ENCODE measurements around the gene PRR5. TPM values are rescaled to one million over a fixed set of nuclear protein-coding genes. Genes with fewer than 3 reads are reported as not detected.
"Not testable (repeated sequence)": the region's sequence is repeated elsewhere in the genome, so short reads cannot be mapped to it uniquely, and the experiment has no call there.

Gene PRR5
- total and polyA plus RNA-seq, 7 donors, result 7.9 to 35.6 (median 12.7) TPM

DNA sequence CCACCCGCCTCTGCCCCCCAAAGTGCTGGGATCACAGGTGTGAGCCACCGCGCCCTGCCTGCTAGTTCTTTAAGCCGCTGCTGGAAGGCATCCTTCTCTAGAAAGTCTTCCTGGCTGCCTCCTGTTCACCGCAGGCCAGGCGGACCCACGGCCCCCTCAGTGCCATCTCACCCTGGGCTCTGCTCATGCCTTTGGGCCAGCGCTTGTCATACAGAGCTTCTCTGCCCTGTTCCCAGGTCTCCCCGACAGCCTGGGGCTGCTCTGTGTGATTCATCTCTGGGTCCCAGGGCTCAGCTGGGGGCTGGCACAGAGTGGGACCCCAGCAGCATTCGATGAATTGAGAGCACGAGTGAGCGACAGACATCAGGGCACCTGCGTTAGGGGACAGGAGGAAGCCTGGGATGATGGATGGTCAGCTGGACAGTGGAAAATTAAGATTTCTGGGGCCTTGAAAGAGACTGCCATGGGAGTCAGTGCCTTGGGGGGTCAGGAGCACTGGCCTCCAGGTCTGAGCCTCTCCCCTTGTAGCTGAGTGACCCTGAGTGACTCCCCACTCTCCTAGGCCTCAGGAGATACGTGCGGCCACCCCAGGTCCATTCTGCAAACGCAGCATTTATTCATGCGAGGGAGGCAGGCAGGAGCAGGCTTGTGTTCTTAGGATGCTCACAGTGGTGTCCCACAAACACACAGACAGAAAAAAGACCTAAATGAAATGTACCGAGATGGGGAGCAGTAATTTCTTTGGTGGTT, 23.3 kb upstream of the PRR5 start:
- Histone ChIP-seq H3K4me3 (no peak overlapping the region), H3K27ac (no peak overlapping the region), H3K36me3 (no peaks in the 10 kb centered on the region), H3K27me3 (no peaks in the 10 kb centered on the region), H3K9me3 (no peaks in the 10 kb centered on the region), H3K4me1 (no peaks in the 10 kb centered on the region)
- 91 to 96% methylated on average over 18 of the region's 18 CpGs for WGBS, 2 donors
- TF ChIP-seq POLR2A (IDR thresholded peaks at IDR 0.05) (no peak), POLR2AphosphoS5 (IDR thresholded peaks at IDR 0.05) (no peak), EP300 (IDR thresholded peaks at IDR 0.05) (no peak)
- TF ChIP-seq, protein P1, sequence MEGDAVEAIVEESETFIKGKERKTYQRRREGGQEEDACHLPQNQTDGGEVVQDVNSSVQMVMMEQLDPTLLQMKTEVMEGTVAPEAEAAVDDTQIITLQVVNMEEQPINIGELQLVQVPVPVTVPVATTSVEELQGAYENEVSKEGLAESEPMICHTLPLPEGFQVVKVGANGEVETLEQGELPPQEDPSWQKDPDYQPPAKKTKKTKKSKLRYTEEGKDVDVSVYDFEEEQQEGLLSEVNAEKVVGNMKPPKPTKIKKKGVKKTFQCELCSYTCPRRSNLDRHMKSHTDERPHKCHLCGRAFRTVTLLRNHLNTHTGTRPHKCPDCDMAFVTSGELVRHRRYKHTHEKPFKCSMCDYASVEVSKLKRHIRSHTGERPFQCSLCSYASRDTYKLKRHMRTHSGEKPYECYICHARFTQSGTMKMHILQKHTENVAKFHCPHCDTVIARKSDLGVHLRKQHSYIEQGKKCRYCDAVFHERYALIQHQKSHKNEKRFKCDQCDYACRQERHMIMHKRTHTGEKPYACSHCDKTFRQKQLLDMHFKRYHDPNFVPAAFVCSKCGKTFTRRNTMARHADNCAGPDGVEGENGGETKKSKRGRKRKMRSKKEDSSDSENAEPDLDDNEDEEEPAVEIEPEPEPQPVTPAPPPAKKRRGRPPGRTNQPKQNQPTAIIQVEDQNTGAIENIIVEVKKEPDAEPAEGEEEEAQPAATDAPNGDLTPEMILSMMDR (IDR thresholded peaks at IDR 0.05), result no peak
- DNase-seq, result no peak
- intact Hi-C loops (cut with DNase I), result no loop called here

- H3K4me3 ChIP-seq; H3K36me3 ChIP-seq; H3K27me3 ChIP-seq; intact Hi-C loops (cut with DNase I); H3K4me1 ChIP-seq; H3K27ac ChIP-seq; H3K9me3 ChIP-seq; DNase-seq: not testable (repeated sequence)
- 92 to 95% methylated on average over 9 of the region's 9 CpGs for WGBS, 2 donors
Measured at GRCh38 chr22:44679306-44679647, 22.7 kb upstream of the PRR5 start.

GRCh38 chr22:44680058-44680457, 21.9 kb upstream of the PRR5 start:
- Histone ChIP-seq H3K9me3 (no peaks in the 10 kb centered on the region), H3K27me3 (no peaks in the 10 kb centered on the region), H3K4me1 (peaks cover 0 to 9% (median 6%) of the 10 kb centered on the region in 4 donors), H3K4me3 (no peak overlapping the region), H3K27ac (no peak overlapping the region), H3K36me3 (no peaks in the 10 kb centered on the region)
- no peak for TF ChIP-seq EP300 (IDR thresholded peaks at IDR 0.05)
- no peak for TF ChIP-seq POLR2AphosphoS5 (IDR thresholded peaks at IDR 0.05)
- TF ChIP-seq, protein P1 (IDR thresholded peaks at IDR 0.05), result no peak
- TF ChIP-seq POLR2A (IDR thresholded peaks at IDR 0.05), result no peak
- no peak for DNase-seq
- WGBS, 2 donors, result 48 to 60% methylated on average over 5 of the region's 5 CpGs
- intact Hi-C loops (cut with DNase I), result no loop called here

DNA sequence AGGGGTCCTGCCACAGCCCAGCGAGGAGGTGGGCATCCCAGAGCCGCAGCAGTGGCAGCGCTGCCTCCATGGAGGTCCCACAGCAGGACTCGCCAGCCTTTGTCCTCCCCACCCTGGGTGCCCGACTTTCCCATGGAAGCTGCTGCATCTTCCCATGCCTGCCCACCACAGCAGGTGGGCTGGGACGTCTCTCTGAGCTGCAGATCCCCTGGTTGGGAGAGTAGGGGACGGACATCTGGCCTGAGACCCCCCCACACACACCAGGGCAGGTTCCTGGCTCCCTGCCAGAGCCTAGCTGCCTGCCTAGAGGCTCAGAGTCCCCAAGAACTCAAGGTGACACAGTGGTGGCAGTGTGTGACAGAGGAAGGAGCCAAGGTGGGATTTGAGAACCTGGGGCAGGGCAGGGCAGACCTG, 21.5 kb upstream of the PRR5 start:
- H3K4me3 ChIP-seq, result no peak overlapping the region
- intact Hi-C loops (cut with DNase I), result no loop called here
- 65 to 72% methylated on average over 7 of the region's 7 CpGs for WGBS, 2 donors
- H3K27me3 ChIP-seq, result no peaks in the 10 kb centered on the region
- peaks cover 0 to 11% (median 7%) of the 10 kb centered on the region in 4 donors for H3K4me1 ChIP-seq
- no peak for DNase-seq
- TF ChIP-seq EP300 (IDR thresholded peaks at IDR 0.05) (no peak), POLR2A (IDR thresholded peaks at IDR 0.05) (no peak), POLR2AphosphoS5 (IDR thresholded peaks at IDR 0.05) (no peak)
- TF ChIP-seq, protein P1 (IDR thresholded peaks at IDR 0.05), result no peak
- H3K27ac ChIP-seq, result no peak overlapping the region
- H3K36me3 ChIP-seq, result no peaks in the 10 kb centered on the region
- no peaks in the 10 kb centered on the region for H3K9me3 ChIP-seq

GRCh38 chr22:44682556-44683168, 19.3 kb upstream of the PRR5 start:
- 76 to 88% methylated on average over 11 of the region's 11 CpGs for WGBS, 2 donors
- H3K4me3 ChIP-seq, result no peak overlapping the region
- TF ChIP-seq, protein P1 (IDR thresholded peaks at IDR 0.05), result no peak
- TF ChIP-seq POLR2A (IDR thresholded peaks at IDR 0.05) (no peak), POLR2AphosphoS5 (IDR thresholded peaks at IDR 0.05) (no peak), EP300 (IDR thresholded peaks at IDR 0.05) (no peak)
- H3K27me3 ChIP-seq, result no peaks in the 10 kb centered on the region
- H3K9me3 ChIP-seq, result no peaks in the 10 kb centered on the region
- intact Hi-C loops (cut with DNase I), result no loop called here
- peaks cover 0 to 11% (median 7%) of the 10 kb centered on the region in 4 donors for H3K4me1 ChIP-seq
- H3K36me3 ChIP-seq, result no peaks in the 10 kb centered on the region
- no peak for DNase-seq
- no peak overlapping the region for H3K27ac ChIP-seq
